HCT116 (cell line): ENCODE measurements around the gene MCTP2. TPM values are rescaled to one million over a fixed set of nuclear protein-coding genes. Genes with fewer than 3 reads are reported as not detected.

Experiments
- ATAC-seq: fragments of 200-7000 bp; cut with Tn5 transposase; 2 replicates; pipeline ENCODE4 v1.9.1; 2020; ENCODE audit warnings: mild to moderate bottlenecking, moderate library complexity
- BruUV-seq: library from RNA; stranded (reverse); fragments of 400-500 nt; replicated peaks from 2 replicates; lab custom pipeline; 2021; lab: Mats Ljungman, UMichigan
- CTCF ChIA-PET: fragments of 300-600 bp; sonication (Branson Sonifier 250); formaldehyde crosslinking; loops from one replicate; lab custom pipeline; 2021; ENCODE audit warnings: antibody characterized with exemption; lab: Charles Lee
- POLR2A ChIA-PET: fragments of 300-600, 350-600 bp; sonication (Branson Sonifier 250); formaldehyde crosslinking; loops from one replicate; lab custom pipeline; 2021; ENCODE audit warnings: antibody characterized with exemption; lab: Charles Lee
- RAD21 ChIA-PET, 2 experiments: fragments of 300-600 bp; sonication (Branson Sonifier 250); formaldehyde crosslinking; loops; one replicate each; lab custom pipeline; 2023; ENCODE audit warnings: low total read pairs in 2 of 2; ENCODE audit not compliant: uncharacterized antibody in 2 of 2, unreplicated experiment in 2 of 2, low non-redundant PET in 1 of 2; lab: Charles Lee
- DNase-seq: peaks from one replicate; pipeline ENCODE4 v3.0.0-alpha.2; 2010; ENCODE audit warnings: low read depth, low spot score
- H2AFZ ChIP-seq: fragments of 200-600 bp; shearing (Covaris generic), sonication (generic); 2 replicates; pipeline ENCODE4 v1.6.1; 2017; ENCODE audit warnings: low read depth, mixed run types, mixed read lengths, antibody characterized with exemption, low read length; ENCODE audit not compliant: poor library complexity, severe bottlenecking
- H3K27ac ChIP-seq: 2 replicates; pipeline ENCODE4 v1.5.1; 2012; ENCODE audit warnings: low read depth, low read length
- H3K27me3 ChIP-seq: fragments of 200-600 bp; sonication (generic); 2 replicates; pipeline ENCODE4 v1.6.1; 2016; ENCODE audit warnings: mixed run types, low read length, mixed read lengths; ENCODE audit not compliant: insufficient read depth
- H3K36me3 ChIP-seq, 2 experiments: fragments of 200-500 bp in 1 of 2; fragments of 200-600 bp in 1 of 2; sonication (Bioruptor generic) in 1 of 2; sonication (generic) in 1 of 2; 2 replicates each; pipeline versions ENCODE4 v1.5.1 to v1.6.1; 2014 to 2016; ENCODE audit warnings: low read length in 2 of 2, inconsistent platforms in 1 of 2, mixed read lengths in 1 of 2, mixed run types in 1 of 2; ENCODE audit not compliant: insufficient read depth in 2 of 2, control insufficient read depth in 1 of 2
- H3K4me1 ChIP-seq, 2 experiments: fragments of 200-600 bp in 1 of 2; sonication (generic) in 1 of 2; 2 replicates each; pipeline versions ENCODE4 v1.5.1 to v1.6.1; 2012 to 2017; ENCODE audit warnings: low read length in 2 of 2, inconsistent platforms in 1 of 2, mild to moderate bottlenecking in 1 of 2, mixed read lengths in 1 of 2, mixed run types in 1 of 2, moderate library complexity in 1 of 2; ENCODE audit not compliant: insufficient read depth in 2 of 2, control insufficient read depth in 1 of 2
- H3K4me2 ChIP-seq: fragments of 200-600 bp; sonication (generic); 2 replicates; pipeline ENCODE4 v1.6.1; 2017; ENCODE audit warnings: mixed run types, low read length, mixed read lengths
- H3K4me3 ChIP-seq, 2 experiments: fragments of 200-600 bp in 1 of 2; sonication (generic) in 1 of 2; replicated peaks in 1 of 2; 2 replicates each; pipeline ENCODE4 v1.5.1; 2011 to 2016; ENCODE audit warnings: low read length in 2 of 2, control low read depth in 1 of 2, low read depth in 1 of 2, mild to moderate bottlenecking in 1 of 2, mixed read lengths in 1 of 2, mixed run types in 1 of 2
- H3K79me2 ChIP-seq: fragments of 200-600 bp; sonication (generic); 2 replicates; pipeline ENCODE4 v1.6.1; 2017; ENCODE audit warnings: mild to moderate bottlenecking, mixed run types, low read length, moderate library complexity, mixed read lengths; ENCODE audit not compliant: insufficient read depth
- H3K9ac ChIP-seq: fragments of 200-600 bp; sonication (generic); 2 replicates; pipeline ENCODE4 v1.6.1; 2016; ENCODE audit warnings: low read length, mixed read lengths
- H3K9me2 ChIP-seq: fragments of 200-600 bp; sonication (generic), shearing (Covaris generic); 2 replicates; pipeline ENCODE4 v1.6.1; 2017; ENCODE audit warnings: mixed run types, mild to moderate bottlenecking, moderate library complexity; ENCODE audit not compliant: insufficient read depth
- H3K9me3 ChIP-seq, 2 experiments: fragments of 200-500 bp in 1 of 2; fragments of 200-600 bp in 1 of 2; sonication (Bioruptor generic) in 1 of 2; sonication (generic) in 1 of 2; 2 replicates each; pipeline ENCODE4 v1.6.1; 2014 to 2017; ENCODE audit warnings: low read length in 2 of 2, mixed read lengths in 2 of 2, inconsistent platforms in 1 of 2, low read depth in 1 of 2, mild to moderate bottlenecking in 1 of 2, mixed run types in 1 of 2, moderate library complexity in 1 of 2; ENCODE audit not compliant: control insufficient read depth in 1 of 2, insufficient read depth in 1 of 2
- H4K20me1 ChIP-seq: fragments of 200-600 bp; sonication (generic), shearing (Covaris generic); 2 replicates; pipeline ENCODE4 v1.6.1; 2017; ENCODE audit warnings: mixed run types, mild to moderate bottlenecking, moderate library complexity; ENCODE audit not compliant: insufficient read depth
- ATF3 ChIP-seq: IDR thresholded peaks from 2 replicates; pipeline ENCODE4 v1.6.1; 2012
- CEBPB ChIP-seq: IDR thresholded peaks from 2 replicates; pipeline ENCODE4 v1.6.1; 2012; ENCODE audit warnings: low read depth
- EZH2 ChIP-seq: fragments of 200-600 bp; sonication (generic); IDR thresholded peaks from 2 replicates; pipeline ENCODE4 v1.6.1; 2017; ENCODE audit warnings: antibody characterized with exemption, mixed run types
- FOSL1 ChIP-seq: IDR thresholded peaks from 2 replicates; pipeline ENCODE4 v1.6.1; 2012; ENCODE audit warnings: low read depth
- POLR2AphosphoS5 ChIP-seq: IDR thresholded peaks from 2 replicates; pipeline ENCODE4 v1.6.1; 2011; ENCODE audit warnings: mild to moderate bottlenecking, low read depth, low read length, moderate library complexity
- REST ChIP-seq: IDR thresholded peaks from 2 replicates; pipeline ENCODE4 v1.6.1; 2012; ENCODE audit warnings: low read depth
- SIN3A ChIP-seq: IDR thresholded peaks from 2 replicates; pipeline ENCODE4 v1.6.1; 2012; ENCODE audit warnings: low read depth
- ZBTB33 ChIP-seq: IDR thresholded peaks from 2 replicates; pipeline ENCODE4 v1.6.1; 2011; ENCODE audit warnings: mild to moderate bottlenecking, low read length, moderate library complexity; ENCODE audit not compliant: insufficient replicate concordance; ENCODE audit errors: extremely low read depth
- intact Hi-C: fragments of 100-400 bp; cut with micrococcal nuclease; formaldehyde crosslinking; loops from 2 replicates; pipeline ENCODE4 v1.10.0; 2022
- total RNA-seq: library from RNA; stranded (reverse); gene quantifications from one replicate; pipeline ENCODE4 v1.2.1, GENCODE V29; 2021; ENCODE audit not compliant: unreplicated experiment

The MCTP2 gene
- total RNA-seq, 1 experiment from 2014 or later: 12.9 TPM

- ChIA-PET POLR2A (no interaction called here), RAD21 (no interaction called here), CTCF (no interaction called here)
- BruUV-seq: no TSS peak
- Histone ChIP-seq H3K9me3 (no peaks in the 10 kb centered on the region), H3K4me1 (peaks cover 0 to 2% of the 10 kb centered on the region in 2 experiments; a peak in 1 of 4 replicates), H3K4me3 (no peak overlapping the region), H3K9ac (no peak overlapping the region), H3K9me2 (no peaks in the 10 kb centered on the region), H3K27ac (no peak overlapping the region), H3K36me3 (no peaks in the 10 kb centered on the region), H2AFZ (no peak overlapping the region), H4K20me1 (no peaks in the 10 kb centered on the region), H3K4me2 (no peak overlapping the region), H3K27me3 (no peaks in the 10 kb centered on the region), H3K79me2 (no peaks in the 10 kb centered on the region)
- no peak for DNase-seq
- intact Hi-C loops: no loop called here
- ATAC-seq: no peak
- TF ChIP-seq POLR2AphosphoS5: no peak
- TF ChIP-seq ZBTB33: no peak
- TF ChIP-seq CEBPB: no peak
- TF ChIP-seq REST: no peak
- no peak for TF ChIP-seq ATF3
- no peak for TF ChIP-seq EZH2
- no peak for TF ChIP-seq SIN3A
- no peak for TF ChIP-seq FOSL1
Observed at GRCh38 chr15:94305133-94305532, 73.8 kb downstream of the MCTP2 start.
